Activated T-helper 1 cell treated with Interleukin-2 at 50 U/mL for 16 hours (primary cell): ENCODE measurements around the gene KANSL1L.
"Not testable (repeated sequence)": the region's sequence is repeated elsewhere in the genome, so short reads cannot be mapped to it uniquely, and the experiment has no call there.

Experiments used
- DNase-seq: peaks from one replicate; pipeline ENCODE4 v3.0.0-alpha.2; 2020; ENCODE audit warnings: low read depth

The KANSL1L gene, protein sequence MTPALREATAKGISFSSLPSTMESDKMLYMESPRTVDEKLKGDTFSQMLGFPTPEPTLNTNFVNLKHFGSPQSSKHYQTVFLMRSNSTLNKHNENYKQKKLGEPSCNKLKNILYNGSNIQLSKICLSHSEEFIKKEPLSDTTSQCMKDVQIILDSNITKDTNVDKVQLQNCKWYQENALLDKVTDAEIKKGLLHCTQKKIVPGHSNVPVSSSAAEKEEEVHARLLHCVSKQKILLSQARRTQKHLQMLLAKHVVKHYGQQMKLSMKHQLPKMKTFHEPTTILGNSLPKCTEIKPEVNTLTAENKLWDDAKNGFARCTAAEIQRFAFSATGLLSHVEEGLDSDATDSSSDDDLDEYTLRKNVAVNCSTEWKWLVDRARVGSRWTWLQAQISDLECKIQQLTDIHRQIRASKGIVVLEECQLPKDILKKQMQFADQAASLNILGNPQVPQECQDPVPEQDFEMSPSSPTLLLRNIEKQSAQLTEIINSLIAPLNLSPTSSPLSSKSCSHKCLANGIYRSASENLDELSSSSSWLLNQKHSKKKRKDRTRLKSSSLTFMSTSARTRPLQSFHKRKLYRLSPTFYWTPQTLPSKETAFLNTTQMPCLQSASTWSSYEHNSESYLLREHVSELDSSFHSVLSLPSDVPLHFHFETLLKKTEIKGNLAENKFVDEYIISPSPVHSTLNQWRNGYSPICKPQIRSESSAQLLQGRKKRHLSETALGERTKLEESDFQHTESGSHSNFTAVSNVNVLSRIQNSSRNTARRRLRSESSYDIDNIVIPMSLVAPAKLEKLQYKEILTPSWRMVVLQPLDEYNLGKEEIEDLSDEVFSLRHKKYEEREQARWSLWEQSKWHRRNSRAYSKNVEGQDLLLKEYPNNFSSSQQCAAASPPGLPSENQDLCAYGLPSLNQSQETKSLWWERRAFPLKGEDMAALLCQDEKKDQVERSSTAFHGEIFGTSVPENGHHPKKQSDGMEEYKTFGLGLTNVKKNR

DNA sequence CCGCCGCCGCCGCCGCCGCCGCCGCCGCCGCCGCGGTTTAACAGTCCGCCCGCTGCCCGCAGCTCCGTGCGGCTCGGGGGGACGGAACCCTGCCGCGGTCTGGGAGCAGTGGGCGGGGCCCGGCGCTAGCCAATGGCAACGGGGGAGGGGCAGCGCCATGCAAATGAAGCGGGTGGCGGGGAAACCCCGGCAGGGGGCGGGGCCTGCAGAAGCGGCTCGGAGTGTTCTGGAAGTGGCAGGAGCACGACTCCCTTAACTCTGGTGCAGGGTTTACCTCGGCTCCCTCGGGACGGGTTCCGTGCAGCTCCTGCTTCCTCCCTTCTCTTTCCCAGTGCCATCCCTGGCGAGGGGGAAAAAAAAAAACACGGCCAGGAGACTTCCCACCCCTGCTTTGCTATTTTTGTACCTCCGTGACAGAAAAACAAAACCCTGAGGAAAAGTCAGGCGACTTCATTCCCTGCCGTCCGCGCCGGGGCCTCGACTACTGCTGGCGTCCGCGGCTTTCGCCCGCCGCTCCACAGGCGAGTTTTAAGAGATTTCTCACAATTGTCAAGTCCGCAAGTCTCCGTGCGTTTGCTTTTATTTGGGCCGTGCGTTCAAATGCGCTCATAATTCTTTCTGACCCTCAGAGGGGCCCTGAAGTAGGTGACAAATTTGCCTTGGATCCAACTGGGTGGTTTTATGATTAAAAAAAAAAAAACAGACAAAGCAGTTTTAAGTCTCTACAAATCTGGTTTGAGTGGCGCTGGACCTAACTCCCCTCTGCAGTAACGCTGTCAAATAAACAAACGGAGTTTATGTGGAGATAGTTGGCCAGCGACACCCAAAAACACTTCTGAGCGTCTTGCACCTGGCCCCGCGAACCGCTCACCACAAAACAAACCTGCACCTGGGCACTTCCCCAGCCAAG lies at the start of gene KANSL1L:
Gene KANSL1L (minus strand): TSS at position 101 of the 910 bp plus-strand sequence. CDS start 16,827 bp downstream, outside the sequence.
- DNase-seq = peak; percentile 96

DNA sequence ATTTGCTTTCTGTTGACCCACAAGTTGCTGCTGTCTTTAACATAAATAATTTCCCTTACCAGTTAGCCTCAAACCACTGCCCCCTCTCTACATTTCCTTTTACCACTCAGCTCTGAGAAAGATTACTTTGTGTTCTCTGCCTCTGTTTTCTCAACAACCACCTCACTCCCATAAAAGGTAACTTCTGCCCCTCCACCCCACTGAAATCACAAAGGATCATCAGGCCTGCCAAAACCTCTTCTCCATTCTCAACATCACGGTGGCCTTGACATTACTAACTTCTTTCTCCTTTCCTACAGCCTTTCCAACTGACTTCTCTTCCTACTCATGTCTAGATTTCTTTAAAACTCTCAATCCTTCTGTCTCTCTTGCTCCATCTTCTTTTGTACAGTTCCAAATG lies 43.9 kb upstream of the KANSL1L start:
- no peak for DNase-seq

DNA sequence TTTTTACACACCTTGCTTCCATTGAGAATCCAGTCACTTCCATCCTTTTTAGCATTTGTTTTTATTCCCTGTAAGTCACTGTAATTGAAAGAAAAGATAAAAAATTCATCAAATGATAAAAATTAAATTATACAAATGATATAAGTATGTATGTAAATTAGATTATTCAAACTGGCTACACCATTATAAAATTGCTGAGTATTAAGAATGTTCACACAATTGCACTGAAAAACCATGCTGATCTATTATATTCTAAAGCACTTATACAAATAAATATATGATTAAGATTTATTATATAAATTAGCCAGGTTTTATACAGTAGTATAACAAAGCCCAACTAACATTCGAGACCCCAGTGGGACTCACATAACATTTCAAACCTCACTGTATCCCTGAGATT lies 39.0 kb upstream of the KANSL1L start:
- no peak for DNase-seq

DNA sequence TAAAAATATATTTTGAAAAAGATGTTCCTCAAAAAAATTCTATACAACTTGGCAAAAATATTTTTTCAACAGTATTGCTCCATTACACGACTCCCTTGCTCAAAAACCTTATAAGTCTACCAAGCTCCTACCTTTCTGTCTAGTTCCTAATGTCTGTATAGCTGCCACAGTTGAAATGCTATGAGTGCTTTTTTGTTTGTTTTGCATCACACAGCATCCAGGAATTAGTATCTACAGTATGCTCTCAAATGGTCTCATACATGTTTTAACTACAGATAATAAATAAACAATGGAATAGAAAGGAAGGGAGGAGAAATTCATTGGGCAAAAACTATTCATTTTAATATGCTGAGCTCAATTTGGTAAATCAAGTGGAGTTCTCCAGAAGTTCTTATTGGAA lies 36.7 kb upstream of the KANSL1L start:
- no peak for DNase-seq

DNA sequence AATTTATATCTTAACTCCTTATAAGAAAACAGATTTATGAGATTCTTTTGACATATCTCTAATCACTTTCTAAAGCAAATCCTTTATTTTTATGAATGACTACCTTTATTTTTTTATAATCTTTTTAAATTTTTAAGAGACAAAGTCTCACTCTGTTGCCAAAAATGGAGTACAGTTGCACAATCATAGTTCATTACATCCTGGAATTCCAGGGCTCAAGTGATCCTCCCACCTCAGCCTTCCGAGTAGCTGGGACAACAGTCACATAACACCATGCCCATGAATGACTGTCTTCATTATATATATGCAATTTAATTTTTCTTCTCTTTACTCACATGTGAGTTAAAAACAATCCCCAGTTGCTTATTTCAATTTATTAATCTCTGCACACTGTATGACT lies 32.3 kb upstream of the KANSL1L start:
- no peak for DNase-seq

DNA sequence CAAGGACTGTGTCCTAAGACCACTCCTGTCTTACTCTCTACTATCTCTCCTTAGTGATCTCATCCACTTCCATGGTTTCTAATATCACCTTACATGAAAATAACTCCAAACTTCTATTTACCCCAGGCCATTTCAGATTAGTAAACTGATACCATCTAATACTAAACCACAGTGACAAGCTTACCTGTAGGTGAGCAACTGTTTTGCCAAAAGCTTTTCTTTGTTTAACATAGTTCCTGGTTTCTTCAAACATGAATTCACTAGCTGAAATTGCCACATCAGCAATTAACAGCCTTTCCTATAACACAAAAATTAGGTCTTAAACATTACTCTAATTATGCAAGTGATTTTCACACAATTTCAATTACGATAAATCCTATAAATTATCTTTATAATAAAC lies 31.9 kb upstream of the KANSL1L start:
- no peak for DNase-seq

DNA sequence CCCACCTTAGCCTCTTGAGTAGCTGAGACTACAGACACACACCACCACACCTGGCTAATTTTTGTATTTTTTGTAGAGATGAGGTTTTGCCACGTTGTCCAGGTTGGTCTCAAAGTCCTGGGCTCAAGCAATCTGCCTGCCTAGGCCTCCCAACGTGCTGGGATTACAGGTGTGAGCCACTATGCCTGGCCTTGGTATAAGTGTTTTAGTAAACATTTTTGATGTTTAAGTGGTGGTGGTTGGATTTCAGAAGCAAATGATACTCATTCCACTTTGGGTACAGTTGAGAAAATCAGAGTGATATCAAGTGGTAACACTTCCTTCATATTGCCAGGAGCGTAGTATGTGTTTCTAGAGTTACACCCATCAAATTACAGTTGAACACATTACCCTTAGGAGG lies 28.6 kb upstream of the KANSL1L start:
- no peak for DNase-seq

DNA sequence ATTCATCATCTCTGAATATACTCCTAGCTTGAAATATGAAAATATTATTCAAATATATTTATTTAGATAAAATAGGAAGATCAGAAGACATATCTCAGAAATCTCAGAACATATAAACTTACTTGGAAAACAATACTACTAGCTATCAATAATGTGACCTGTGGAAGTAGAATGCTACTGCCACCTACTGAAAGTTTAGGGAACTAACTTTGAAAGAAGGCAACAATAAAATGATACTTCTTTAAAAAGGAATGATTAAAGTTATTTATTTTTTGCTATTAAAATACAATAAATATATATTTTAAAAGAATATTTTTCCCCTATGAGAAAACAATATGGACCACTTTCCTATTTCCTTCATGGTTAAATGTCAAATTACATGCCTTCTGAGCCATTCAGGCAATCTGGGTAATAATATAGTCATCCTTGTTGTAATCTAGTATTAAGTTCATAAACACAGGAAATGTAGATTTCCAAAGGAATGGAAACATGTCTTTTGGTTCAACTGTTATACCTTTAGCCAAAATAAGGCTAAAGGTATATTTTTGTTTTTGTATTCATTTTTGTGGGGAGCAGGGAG lies 28.1 kb upstream of the KANSL1L start:
- no peak for DNase-seq

DNA sequence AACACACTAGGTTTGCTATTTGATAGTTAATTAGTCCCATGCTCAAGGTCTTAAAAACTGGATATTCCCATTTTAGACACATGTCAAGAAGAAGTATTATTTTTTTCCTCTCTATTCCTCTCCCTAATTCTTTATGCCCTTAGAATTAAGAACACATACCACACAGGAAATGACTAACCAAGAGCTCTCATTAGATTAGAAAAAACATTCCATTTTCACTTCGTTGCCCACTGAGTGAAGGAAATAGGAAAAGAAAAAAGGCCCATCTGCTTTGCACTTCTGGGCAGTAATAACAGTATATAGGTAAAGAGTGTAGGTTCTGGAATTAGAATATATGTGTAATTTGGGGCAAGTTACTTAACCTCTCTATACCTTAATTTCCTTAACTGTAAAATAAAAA lies 27.1 kb upstream of the KANSL1L start:
- no peak for DNase-seq

DNA sequence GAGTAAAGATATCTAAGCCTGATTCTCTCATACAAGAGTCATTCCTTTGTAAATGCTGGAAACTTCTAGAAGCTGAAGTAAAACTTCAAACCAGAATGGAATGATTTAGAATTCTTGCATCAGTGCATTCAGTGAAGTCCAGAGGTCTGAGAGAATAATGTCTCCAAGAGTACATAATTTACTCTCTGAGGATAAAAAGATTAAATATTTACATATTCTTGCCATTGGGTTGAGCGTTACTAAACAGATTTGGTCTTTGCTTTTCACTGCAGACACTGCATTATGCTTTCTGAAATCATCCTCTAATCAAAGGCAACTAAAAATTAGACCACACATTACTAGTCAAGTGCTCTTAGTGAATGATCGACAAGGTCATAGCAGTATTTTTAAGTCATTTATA lies 26.5 kb upstream of the KANSL1L start:
- no peak for DNase-seq

DNA sequence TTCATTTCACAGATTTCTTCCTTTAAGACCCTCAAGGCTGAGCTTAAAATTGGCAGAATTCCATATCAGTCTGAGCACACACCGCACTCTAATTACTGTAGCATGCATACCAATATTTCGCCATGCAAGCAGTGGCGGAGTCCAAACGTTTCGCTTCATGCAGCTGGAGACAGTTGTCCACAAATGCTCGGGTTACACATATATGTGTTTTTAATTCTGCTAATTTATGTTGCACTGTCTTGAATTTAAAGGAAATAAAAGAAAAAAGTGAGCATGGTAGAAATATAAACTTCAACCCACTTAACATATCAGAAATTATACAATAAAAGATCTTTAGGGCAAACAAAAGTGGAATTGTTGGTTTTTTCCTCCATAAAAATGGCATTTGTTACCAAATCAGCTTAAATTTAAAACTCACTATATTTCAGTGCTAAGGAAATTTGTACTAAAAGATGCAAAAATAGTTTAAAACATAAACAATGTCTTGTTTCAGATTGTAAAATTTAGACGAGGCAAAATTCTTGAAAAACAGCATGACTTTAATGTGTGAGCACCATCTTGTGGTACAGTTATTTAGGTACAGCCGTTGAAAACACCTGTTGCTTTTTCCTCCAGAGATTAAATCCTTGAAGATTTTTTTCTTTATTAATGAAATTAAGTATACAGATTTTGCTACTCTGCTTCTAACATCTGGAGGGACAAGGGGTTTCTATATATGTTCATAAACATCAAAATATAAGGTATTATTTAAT lies 24.1 kb upstream of the KANSL1L start:
- no peak for DNase-seq

DNA sequence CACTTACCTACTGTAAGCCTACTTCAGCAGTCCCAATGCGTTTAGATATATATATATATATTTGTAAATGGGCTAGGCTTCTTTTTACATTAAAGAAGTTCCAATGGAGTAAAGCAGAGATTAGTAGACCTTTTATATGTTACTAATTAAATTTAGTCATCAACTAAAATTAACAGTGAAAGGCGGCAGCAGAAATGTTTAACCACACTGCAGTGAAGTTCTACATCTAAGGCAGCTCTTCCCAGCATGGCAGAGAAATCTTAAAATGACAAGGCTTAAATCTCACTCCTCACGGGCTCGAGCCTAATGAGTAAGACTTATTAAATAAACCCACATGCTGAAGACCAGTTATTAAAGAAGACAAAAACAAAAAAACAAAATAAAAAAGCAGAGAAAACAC lies 19.1 kb upstream of the KANSL1L start:
- no peak for DNase-seq

DNA sequence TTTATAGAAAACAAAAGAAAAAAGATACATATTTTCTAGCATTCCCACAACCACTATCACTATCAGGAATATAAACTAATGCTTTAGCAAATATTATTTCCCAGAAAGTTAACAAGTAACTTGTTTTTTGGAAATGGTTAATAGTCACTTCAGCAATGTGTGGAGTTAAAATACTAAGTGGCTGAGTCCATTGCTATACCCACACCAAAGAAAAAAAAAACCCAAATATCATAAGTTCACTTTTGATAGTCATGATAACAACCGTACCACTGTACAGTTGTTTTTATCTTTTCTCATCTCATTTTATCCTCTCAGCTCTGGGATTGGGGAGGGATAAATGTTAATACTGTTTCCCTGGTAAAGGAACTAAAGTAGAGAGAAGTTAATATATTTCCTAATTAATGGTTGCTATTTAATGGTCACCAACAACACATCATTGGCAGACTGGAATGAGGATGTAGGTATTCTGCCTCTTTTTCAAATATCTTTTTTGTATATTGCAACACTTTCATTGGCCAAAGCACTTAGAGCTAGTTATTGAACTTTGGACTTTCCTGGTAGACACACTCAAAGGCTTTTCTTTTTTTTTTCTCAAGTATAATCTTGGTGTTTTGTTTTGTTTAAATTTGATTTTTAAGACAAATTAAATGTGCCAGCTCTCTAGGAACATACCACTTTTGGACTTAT lies 18.4 kb upstream of the KANSL1L start:
- DNase-seq = no peak

DNA sequence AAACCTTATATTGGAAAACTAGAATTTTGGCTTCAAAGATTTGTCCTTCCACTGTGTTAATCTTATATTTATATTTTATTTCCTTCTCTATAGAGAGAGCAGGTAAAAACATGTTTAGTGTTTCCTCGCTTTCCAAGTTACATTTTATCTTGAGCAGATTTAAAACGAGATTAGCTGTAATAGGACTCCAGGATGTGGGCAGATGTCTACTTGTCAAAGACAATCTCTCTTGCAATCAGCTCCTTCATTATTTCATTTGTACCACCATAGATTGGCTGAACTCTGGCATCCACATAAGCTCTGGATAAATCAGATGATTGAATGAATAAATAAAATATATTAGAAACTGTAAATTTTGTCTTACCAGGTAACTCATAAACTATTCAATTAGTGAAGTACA lies 17.5 kb upstream of the KANSL1L start:
- DNase-seq = no peak

DNA sequence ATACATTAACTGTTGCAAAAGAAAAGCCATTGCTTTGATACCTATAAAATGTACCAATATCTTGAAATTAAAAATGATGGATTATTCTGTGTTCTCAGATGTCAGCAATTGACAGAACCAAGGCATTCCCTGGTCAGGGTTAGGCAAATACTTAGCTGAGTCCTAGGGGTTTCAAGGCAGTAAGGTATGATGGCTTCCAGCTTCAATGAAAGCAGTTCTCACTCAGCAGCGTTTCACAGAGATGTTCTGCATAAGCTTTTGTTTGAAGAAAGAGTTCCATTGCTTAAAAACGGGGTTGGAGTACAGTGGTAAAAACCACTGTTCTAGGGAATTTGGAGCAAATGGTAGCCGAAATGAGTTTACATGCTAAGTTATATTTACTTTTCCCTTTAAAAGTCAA lies 17.0 kb upstream of the KANSL1L start:
- no peak for DNase-seq

DNA sequence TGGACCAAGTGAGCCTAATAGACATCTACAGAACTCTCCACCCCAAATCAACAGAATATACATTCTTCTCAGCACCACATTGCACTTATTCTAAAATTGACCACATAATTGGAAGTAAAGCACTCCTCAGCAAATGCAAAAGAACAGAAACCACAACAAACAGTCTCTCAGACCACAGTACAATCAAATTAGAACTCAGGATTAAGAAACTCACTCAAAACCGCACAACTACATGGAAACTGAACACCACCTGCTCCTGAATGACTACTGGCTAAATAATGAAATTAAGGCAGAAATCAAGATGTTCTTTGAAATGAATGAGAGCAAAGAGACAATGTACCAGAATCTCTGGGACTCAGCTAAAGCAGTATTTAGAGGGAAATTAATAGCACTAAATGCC lies 12.7 kb upstream of the KANSL1L start:
- DNase-seq = not testable (repeated sequence)

DNA sequence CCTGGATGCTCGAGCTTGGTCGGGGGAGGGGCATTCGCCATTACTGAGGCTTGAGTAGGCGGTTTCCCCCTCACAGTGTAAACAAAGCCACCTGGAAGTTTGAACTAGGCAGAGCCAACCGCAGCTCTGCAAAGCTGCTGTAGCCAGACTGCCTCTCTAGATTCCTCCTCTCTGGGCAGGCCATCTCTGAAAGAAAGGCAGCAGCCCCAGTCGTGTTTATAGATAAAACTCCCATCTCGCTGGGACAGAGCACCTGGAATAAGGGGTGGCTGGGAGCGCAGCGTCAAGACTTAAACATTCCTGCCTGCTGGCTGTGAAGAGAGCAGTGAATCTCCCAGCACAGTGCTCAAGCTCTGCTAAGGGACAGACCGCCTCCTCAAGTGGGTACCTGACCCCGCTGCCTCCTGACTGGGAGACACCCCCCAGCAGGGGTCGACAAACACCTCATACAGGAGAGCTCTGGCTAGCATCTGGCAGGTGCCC lies 10.4 kb upstream of the KANSL1L start:
- DNase-seq = not testable (repeated sequence)

DNA sequence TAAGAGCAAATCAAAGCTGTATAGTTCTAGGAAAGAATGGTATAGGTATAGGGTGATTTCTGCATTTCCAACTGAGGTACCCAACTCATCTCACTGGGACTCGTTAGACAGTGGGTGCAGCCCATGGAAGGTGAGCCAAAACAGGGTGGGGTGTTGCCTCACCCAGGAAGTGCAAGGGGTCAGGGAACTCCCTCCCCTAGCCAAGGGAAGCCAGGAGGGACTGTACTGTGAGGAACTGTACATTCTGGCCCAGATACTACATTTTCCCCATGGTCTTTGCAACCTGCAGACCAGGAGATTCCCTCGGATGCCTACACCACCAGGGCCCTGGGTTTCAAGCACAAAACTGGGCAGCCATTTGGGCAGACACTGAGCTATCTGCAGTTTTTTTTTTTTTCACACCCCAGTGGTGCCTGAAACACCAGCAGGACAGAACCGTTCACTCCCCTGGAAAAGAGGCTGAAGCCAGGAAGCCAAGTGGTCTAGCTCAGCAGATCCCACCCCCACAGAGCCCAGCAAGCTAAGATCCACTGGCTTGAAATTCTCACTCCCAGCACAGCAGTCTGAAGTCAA lies 9.9 kb upstream of the KANSL1L start:
- not testable (repeated sequence) for DNase-seq

DNA sequence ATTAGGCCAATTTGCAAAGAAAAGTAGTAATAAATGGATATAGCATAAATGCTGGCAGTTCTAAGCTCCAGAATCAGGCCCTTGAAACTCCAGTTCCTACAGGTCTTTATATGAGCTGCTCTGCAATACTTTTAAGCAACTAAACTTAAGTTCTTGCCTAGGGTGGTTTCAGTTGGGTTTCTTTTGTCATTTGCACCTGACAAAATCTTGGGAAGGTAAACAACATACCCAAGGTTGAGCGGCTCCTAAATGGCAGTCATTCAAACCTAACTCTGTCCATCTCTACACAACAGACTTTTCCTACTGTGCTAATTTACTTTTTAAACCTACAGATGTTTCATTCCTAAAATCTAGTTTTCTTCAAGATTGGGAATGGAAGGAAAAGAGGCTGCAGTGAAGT lies 9.3 kb upstream of the KANSL1L start:
- no peak for DNase-seq
